GM23338 (cell line): Measurements from ENCODE around the gene DIAPH1. TPM values are rescaled to one million over a fixed set of nuclear protein-coding genes. Genes with fewer than 3 reads are reported as not detected.

ENCODE experiments used
- ATAC-seq: fragments of 200-7000 bp; cut with Tn5 transposase; 3 replicates; pipeline ENCODE4 v1.9.1; 2020
- DNase-seq: peaks from one replicate; pipeline ENCODE4 v3.0.0-alpha.2; 2015; ENCODE audit warnings: low spot score
- H2AFZ ChIP-seq: fragments of 200-600 bp; sonication (generic); 2 replicates; pipeline ENCODE4 v1.8.0; 2016; ENCODE audit warnings: antibody characterized with exemption, mild to moderate bottlenecking, moderate library complexity
- H3F3A ChIP-seq: fragments of 200-600 bp; sonication (generic); replicated peaks from 2 replicates; pipeline ENCODE4 v1.8.0; 2017; ENCODE audit warnings: antibody characterized with exemption, mixed run types, low read depth
- H3K27ac ChIP-seq: fragments of 200-600 bp; sonication (generic); 2 replicates; pipeline ENCODE4 v1.6.1; 2016; ENCODE audit warnings: low read depth
- H3K27me3 ChIP-seq: fragments of 200-600 bp; sonication (generic); 2 replicates; pipeline ENCODE4 v1.8.0; 2016; ENCODE audit warnings: mild to moderate bottlenecking, mixed run types, moderate library complexity; ENCODE audit not compliant: insufficient read depth
- H3K36me3 ChIP-seq: fragments of 200-600 bp; sonication (generic); 2 replicates; pipeline ENCODE4 v1.8.0; 2016; ENCODE audit warnings: mild to moderate bottlenecking; ENCODE audit not compliant: insufficient read depth
- H3K4me1 ChIP-seq: fragments of 200-600 bp; sonication (generic); 2 replicates; pipeline ENCODE4 v1.8.0; 2016; ENCODE audit warnings: mild to moderate bottlenecking, moderate library complexity; ENCODE audit not compliant: insufficient read depth
- H3K4me2 ChIP-seq: fragments of 200-600 bp; sonication (generic); 2 replicates; pipeline ENCODE4 v1.7.1; 2017; ENCODE audit warnings: mixed run types
- H3K4me3 ChIP-seq: fragments of 200-600 bp; sonication (generic); 2 replicates; pipeline ENCODE4 v1.6.1; 2016; ENCODE audit warnings: mixed run types
- H3K79me2 ChIP-seq: fragments of 200-600 bp; sonication (generic); replicated peaks from 2 replicates; pipeline ENCODE4 v1.8.0; 2017; ENCODE audit warnings: mild to moderate bottlenecking; ENCODE audit not compliant: insufficient read depth
- H3K9me2 ChIP-seq: fragments of 200-600 bp; sonication (generic); 2 replicates; pipeline ENCODE4 v1.8.0; 2017; ENCODE audit not compliant: insufficient read depth
- H4K20me1 ChIP-seq: fragments of 200-600 bp; sonication (generic); replicated peaks from 2 replicates; pipeline ENCODE4 v1.8.0; 2017; ENCODE audit warnings: mild to moderate bottlenecking; ENCODE audit not compliant: insufficient read depth
- H3K27ac Mint-ChIP-seq: 2 replicates; pipeline ENCODE4 v1.8.0; 2020; ENCODE audit warnings: inconsistent platforms, mild to moderate bottlenecking, moderate library complexity, mixed read lengths
- H3K27me3 Mint-ChIP-seq: 3 replicates; pipeline ENCODE4 v1.8.0; 2022; ENCODE audit warnings: low read depth, mild to moderate bottlenecking, moderate library complexity, mixed read lengths, inconsistent platforms; ENCODE audit not compliant: insufficient read depth, poor library complexity
- H3K36me3 Mint-ChIP-seq: 3 replicates; pipeline ENCODE4 v1.8.0; 2021; ENCODE audit warnings: low read depth, mild to moderate bottlenecking, inconsistent platforms, moderate library complexity, mixed read lengths
- H3K4me1 Mint-ChIP-seq: 3 replicates; pipeline ENCODE4 v1.8.0; 2020; ENCODE audit warnings: mild to moderate bottlenecking, inconsistent platforms, mixed read lengths
- H3K4me3 Mint-ChIP-seq: 3 replicates; pipeline ENCODE4 v1.8.0; 2021; ENCODE audit warnings: moderate library complexity, mild to moderate bottlenecking, inconsistent platforms, mixed read lengths
- H3K9me3 Mint-ChIP-seq: 3 replicates; pipeline ENCODE4 v1.8.0; 2020; ENCODE audit warnings: moderate library complexity, mild to moderate bottlenecking, inconsistent platforms, mixed read lengths
- CREB1 ChIP-seq: fragments of 250-450 bp; sonication (Bioruptor Pico); IDR thresholded peaks from 2 replicates; pipeline ENCODE4 v1.5.0; 2020; ENCODE audit warnings: low read depth, mild to moderate bottlenecking, moderate library complexity
- CTCF ChIP-seq, 2 experiments: fragments of 200-600 bp in 1 of 2; sonication (generic) in 1 of 2; conservative IDR thresholded peaks; 2 replicates each; pipeline versions ENCODE4 v1.5.1 to v1.6.1; 2016 to 2017; ENCODE audit warnings: antibody characterized with exemption in 2 of 2, low read depth in 2 of 2, mild to moderate bottlenecking in 2 of 2, moderate library complexity in 1 of 2
- ETS1 ChIP-seq: IDR thresholded peaks from 2 replicates; pipeline ENCODE4 v1.6.1; 2016; ENCODE audit warnings: antibody characterized with exemption
- EZH2 ChIP-seq: fragments of 200-600 bp; sonication (generic); IDR thresholded peaks from one replicate; pipeline ENCODE4 v1.8.0; 2017; ENCODE audit warnings: antibody characterized with exemption, mild to moderate bottlenecking, low read depth; ENCODE audit not compliant: unreplicated experiment
- EZH2phosphoT487 ChIP-seq: fragments of 200-600 bp; sonication (generic); IDR thresholded peaks from one replicate; pipeline ENCODE4 v1.8.1; 2018; ENCODE audit warnings: antibody characterized with exemption; ENCODE audit not compliant: unreplicated experiment
- JUNB ChIP-seq: IDR thresholded peaks from one replicate; pipeline ENCODE4 v1.6.1; 2016; ENCODE audit warnings: antibody characterized with exemption; ENCODE audit not compliant: unreplicated experiment
- REST ChIP-seq: IDR thresholded peaks from one replicate; pipeline ENCODE4 v1.6.1; 2018; ENCODE audit warnings: antibody characterized with exemption; ENCODE audit not compliant: unreplicated experiment
- STAT1 ChIP-seq: IDR thresholded peaks from one replicate; pipeline ENCODE4 v1.6.1; 2016; ENCODE audit warnings: antibody characterized with exemption; ENCODE audit not compliant: unreplicated experiment
- ZNF114 ChIP-seq: fragments of 250-450 bp; sonication (Bioruptor Pico); IDR thresholded peaks from 2 replicates; pipeline ENCODE4 v1.5.0; 2020; ENCODE audit warnings: mild to moderate bottlenecking, moderate library complexity
- ZNF331 ChIP-seq: fragments of 250-450 bp; sonication (Bioruptor Pico); IDR thresholded peaks from 2 replicates; pipeline ENCODE4 v1.5.0; 2020; ENCODE audit warnings: low read depth, mild to moderate bottlenecking, moderate library complexity
- polyA plus RNA-seq: library from polyadenylated mRNA; unstranded; fragments of >200 nt; fragmentation: Nextera tagmentation; extraction: Ambion mirVana; gene quantifications from 2 replicates; pipeline ENCODE4 v1.2.1, GENCODE V29; 2016
- total RNA-seq: library from RNA; depleted of rRNA; stranded (reverse); fragments of >200 nt; shearing (Covaris generic); gene quantifications from 2 replicates; pipeline ENCODE4 v1.2.3, GENCODE V29; 2014

Gene DIAPH1
- total and polyA plus RNA-seq, 2 experiments from 2014 or later = 42.9 to 104 TPM

- no peak for ATAC-seq
- peak; percentile 34 for DNase-seq
- H3K4me3 ChIP-seq = no peak overlapping the region
- peaks cover 15% of the 10 kb centered on the region for H4K20me1 ChIP-seq
- no peaks in the 10 kb centered on the region for H3K9me3 Mint-ChIP-seq
- H2AFZ ChIP-seq = no peak overlapping the region
- H3K79me2 ChIP-seq = no peaks in the 10 kb centered on the region
- H3K9me2 ChIP-seq = no peaks in the 10 kb centered on the region
- peaks cover 6% of the 10 kb centered on the region for H3K27me3 Mint-ChIP-seq
- peaks cover 11% of the 10 kb centered on the region for H3K4me1 Mint-ChIP-seq
- no peak overlapping the region; the same call in 2 of the 3 replicates for H3K4me3 Mint-ChIP-seq
- H3K27ac Mint-ChIP-seq = 0 out of 2 replicates have a peak overlapping the region, but pooled peaks have one; percentile 59
- peaks cover 60% of the 10 kb centered on the region for H3K36me3 Mint-ChIP-seq
- H3K27me3 ChIP-seq = no peaks in the 10 kb centered on the region
- H3K4me1 ChIP-seq = peaks cover 18% of the 10 kb centered on the region; the same call in 1 of the 2 replicates
- peaks cover 25% of the 10 kb centered on the region for H3K36me3 ChIP-seq
- peak overlapping the region; percentile 65 for H3K4me2 ChIP-seq
- TF ChIP-seq JUNB (no peak), EZH2 (no peak), ZNF114 (CRISPR knock-in tag) (no peak), EZH2phosphoT487 (no peak), CREB1 (CRISPR knock-in tag) (no peak), ZNF331 (no peak), ETS1 (no peak), STAT1 (no peak), REST (no peak)
- peak overlapping the region; percentile 78; the same call in 1 of the 2 replicates for H3K27ac ChIP-seq
- H3F3A ChIP-seq = peaks cover 21% of the 10 kb centered on the region; the same call in 1 of the 2 replicates
Observed at GRCh38 chr5:141623186-141623585, 4.4 kb upstream of the DIAPH1 start.

- peak overlapping the region; percentile 98 for H3K4me3 Mint-ChIP-seq
- Histone ChIP-seq H3K27me3 (no peaks in the 10 kb centered on the region), H3K4me3 (peak overlapping the region; percentile 72), H3K9me2 (no peaks in the 10 kb centered on the region), H4K20me1 (peaks cover 12% of the 10 kb centered on the region), H3F3A (peaks cover 11% of the 10 kb centered on the region; the same call in 1 of the 2 replicates), H3K4me2 (peak overlapping the region; percentile 80), H3K4me1 (peaks cover 45% of the 10 kb centered on the region), H3K79me2 (peaks cover 49% of the 10 kb centered on the region), H2AFZ (peak overlapping the region; percentile 23; the same call in 1 of the 2 replicates), H3K36me3 (peaks cover 14% of the 10 kb centered on the region; the same call in 1 of the 2 replicates), H3K27ac (peak overlapping the region; percentile 91)
- peak overlapping the region; percentile 96 for H3K27ac Mint-ChIP-seq
- ATAC-seq = peak; percentile 57
- peaks cover 8% of the 10 kb centered on the region for H3K27me3 Mint-ChIP-seq
- H3K9me3 Mint-ChIP-seq = no peaks in the 10 kb centered on the region
- H3K36me3 Mint-ChIP-seq = peaks cover 24% of the 10 kb centered on the region
- DNase-seq = peak; percentile 85
- peaks cover 42% of the 10 kb centered on the region for H3K4me1 Mint-ChIP-seq
- TF ChIP-seq CTCF (conservative IDR thresholded peaks at IDR 0.05; ENCODE audit: low read depth in 2 of 2) (no peak), ZNF331 (no peak)
Observed at GRCh38 chr5:141618030-141618803, 583 bp downstream of the DIAPH1 start.
